GM23338 (cell line): ENCODE results near the gene MYO15B. TPM values are rescaled to one million over a fixed set of nuclear protein-coding genes. Genes with fewer than 3 reads are reported as not detected.

ENCODE experiments used
- ATAC-seq: fragments of 200-7000 bp; cut with Tn5 transposase; 3 replicates; pipeline ENCODE4 v1.9.1; 2020
- DNase-seq: peaks from one replicate; pipeline ENCODE4 v3.0.0-alpha.2; 2015; ENCODE audit warnings: low spot score
- H2AFZ ChIP-seq: fragments of 200-600 bp; sonication (generic); 2 replicates; pipeline ENCODE4 v1.8.0; 2016; ENCODE audit warnings: antibody characterized with exemption, mild to moderate bottlenecking, moderate library complexity
- H3F3A ChIP-seq: fragments of 200-600 bp; sonication (generic); replicated peaks from 2 replicates; pipeline ENCODE4 v1.8.0; 2017; ENCODE audit warnings: antibody characterized with exemption, mixed run types, low read depth
- H3K27ac ChIP-seq: fragments of 200-600 bp; sonication (generic); 2 replicates; pipeline ENCODE4 v1.6.1; 2016; ENCODE audit warnings: low read depth
- H3K27me3 ChIP-seq: fragments of 200-600 bp; sonication (generic); 2 replicates; pipeline ENCODE4 v1.8.0; 2016; ENCODE audit warnings: mild to moderate bottlenecking, mixed run types, moderate library complexity; ENCODE audit not compliant: insufficient read depth
- H3K36me3 ChIP-seq: fragments of 200-600 bp; sonication (generic); 2 replicates; pipeline ENCODE4 v1.8.0; 2016; ENCODE audit warnings: mild to moderate bottlenecking; ENCODE audit not compliant: insufficient read depth
- H3K4me1 ChIP-seq: fragments of 200-600 bp; sonication (generic); 2 replicates; pipeline ENCODE4 v1.8.0; 2016; ENCODE audit warnings: mild to moderate bottlenecking, moderate library complexity; ENCODE audit not compliant: insufficient read depth
- H3K4me2 ChIP-seq: fragments of 200-600 bp; sonication (generic); 2 replicates; pipeline ENCODE4 v1.7.1; 2017; ENCODE audit warnings: mixed run types
- H3K4me3 ChIP-seq: fragments of 200-600 bp; sonication (generic); 2 replicates; pipeline ENCODE4 v1.6.1; 2016; ENCODE audit warnings: mixed run types
- H3K79me2 ChIP-seq: fragments of 200-600 bp; sonication (generic); replicated peaks from 2 replicates; pipeline ENCODE4 v1.8.0; 2017; ENCODE audit warnings: mild to moderate bottlenecking; ENCODE audit not compliant: insufficient read depth
- H3K9me2 ChIP-seq: fragments of 200-600 bp; sonication (generic); 2 replicates; pipeline ENCODE4 v1.8.0; 2017; ENCODE audit not compliant: insufficient read depth
- H4K20me1 ChIP-seq: fragments of 200-600 bp; sonication (generic); replicated peaks from 2 replicates; pipeline ENCODE4 v1.8.0; 2017; ENCODE audit warnings: mild to moderate bottlenecking; ENCODE audit not compliant: insufficient read depth
- H3K27ac Mint-ChIP-seq: 2 replicates; pipeline ENCODE4 v1.8.0; 2020; ENCODE audit warnings: inconsistent platforms, mild to moderate bottlenecking, moderate library complexity, mixed read lengths
- H3K27me3 Mint-ChIP-seq: 3 replicates; pipeline ENCODE4 v1.8.0; 2022; ENCODE audit warnings: low read depth, mild to moderate bottlenecking, moderate library complexity, mixed read lengths, inconsistent platforms; ENCODE audit not compliant: insufficient read depth, poor library complexity
- H3K36me3 Mint-ChIP-seq: 3 replicates; pipeline ENCODE4 v1.8.0; 2021; ENCODE audit warnings: low read depth, mild to moderate bottlenecking, inconsistent platforms, moderate library complexity, mixed read lengths
- H3K4me1 Mint-ChIP-seq: 3 replicates; pipeline ENCODE4 v1.8.0; 2020; ENCODE audit warnings: mild to moderate bottlenecking, inconsistent platforms, mixed read lengths
- H3K4me3 Mint-ChIP-seq: 3 replicates; pipeline ENCODE4 v1.8.0; 2021; ENCODE audit warnings: moderate library complexity, mild to moderate bottlenecking, inconsistent platforms, mixed read lengths
- H3K9me3 Mint-ChIP-seq: 3 replicates; pipeline ENCODE4 v1.8.0; 2020; ENCODE audit warnings: moderate library complexity, mild to moderate bottlenecking, inconsistent platforms, mixed read lengths
- CREB1 ChIP-seq: fragments of 250-450 bp; sonication (Bioruptor Pico); IDR thresholded peaks from 2 replicates; pipeline ENCODE4 v1.5.0; 2020; ENCODE audit warnings: low read depth, mild to moderate bottlenecking, moderate library complexity
- ETS1 ChIP-seq: IDR thresholded peaks from 2 replicates; pipeline ENCODE4 v1.6.1; 2016; ENCODE audit warnings: antibody characterized with exemption
- EZH2 ChIP-seq: fragments of 200-600 bp; sonication (generic); IDR thresholded peaks from one replicate; pipeline ENCODE4 v1.8.0; 2017; ENCODE audit warnings: antibody characterized with exemption, mild to moderate bottlenecking, low read depth; ENCODE audit not compliant: unreplicated experiment
- EZH2phosphoT487 ChIP-seq: fragments of 200-600 bp; sonication (generic); IDR thresholded peaks from one replicate; pipeline ENCODE4 v1.8.1; 2018; ENCODE audit warnings: antibody characterized with exemption; ENCODE audit not compliant: unreplicated experiment
- NANOG ChIP-seq: IDR thresholded peaks from 2 replicates; pipeline ENCODE4 v1.6.1; 2016; ENCODE audit warnings: antibody characterized with exemption, borderline replicate concordance
- ZNF462 ChIP-seq: fragments of 250-450 bp; sonication (Bioruptor Pico); IDR thresholded peaks from 2 replicates; pipeline ENCODE4 v1.5.0; 2020; ENCODE audit warnings: mild to moderate bottlenecking, moderate library complexity
- polyA plus RNA-seq: library from polyadenylated mRNA; unstranded; fragments of >200 nt; fragmentation: Nextera tagmentation; extraction: Ambion mirVana; gene quantifications from 2 replicates; pipeline ENCODE4 v1.2.1, GENCODE V29; 2016
- total RNA-seq: library from RNA; depleted of rRNA; stranded (reverse); fragments of >200 nt; shearing (Covaris generic); gene quantifications from 2 replicates; pipeline ENCODE4 v1.2.3, GENCODE V29; 2014

The MYO15B gene
- total and polyA plus RNA-seq, 2 experiments from 2014 or later: 6.6 to 12.4 TPM

GRCh38 chr17:75571197-75571884, 16.3 kb upstream of the MYO15B start:
- H3K27ac ChIP-seq: no peak overlapping the region; the same call in 1 of the 2 replicates
- H3K4me2 ChIP-seq: no peak overlapping the region

More at GRCh38 chr17:75571197-75571884, 16.3 kb upstream of the MYO15B start:
- Mint-ChIP-seq H3K4me3 (no peak overlapping the region), H3K4me1 (no peaks in the 10 kb centered on the region; the same call in 2 of the 3 replicates), H3K27ac (no peak overlapping the region), H3K27me3 (peaks cover 1% of the 10 kb centered on the region), H3K36me3 (peaks cover 3% of the 10 kb centered on the region; the same call in 1 of the 3 replicates), H3K9me3 (no peaks in the 10 kb centered on the region)
- Histone ChIP-seq H3K4me1 (no peaks in the 10 kb centered on the region), H3K36me3 (no peaks in the 10 kb centered on the region), H2AFZ (no peak overlapping the region), H4K20me1 (no peaks in the 10 kb centered on the region), H3F3A (no peaks in the 10 kb centered on the region), H3K4me3 (no peak overlapping the region), H3K9me2 (no peaks in the 10 kb centered on the region), H3K79me2 (no peaks in the 10 kb centered on the region), H3K27me3 (no peaks in the 10 kb centered on the region)
- DNase-seq (no peak), ATAC-seq (no peak)
- TF ChIP-seq EZH2 (no peak), EZH2phosphoT487 (no peak), ZNF462 (CRISPR knock-in tag) (no peak), ETS1 (no peak), NANOG (no peak), CREB1 (CRISPR knock-in tag) (no peak)
